NCI-H1417 (cell line): ENCODE measurements around the gene HOXC9.
A peak's percentile ranks its signal among the peaks of the same experiment; 100 is the strongest.

Experiments used
- DNase-seq, 3 experiments: peaks; one replicate each; lab custom pipeline; 2025; lab: John Stamatoyannopoulos, UW

Gene HOXC9

DNA sequence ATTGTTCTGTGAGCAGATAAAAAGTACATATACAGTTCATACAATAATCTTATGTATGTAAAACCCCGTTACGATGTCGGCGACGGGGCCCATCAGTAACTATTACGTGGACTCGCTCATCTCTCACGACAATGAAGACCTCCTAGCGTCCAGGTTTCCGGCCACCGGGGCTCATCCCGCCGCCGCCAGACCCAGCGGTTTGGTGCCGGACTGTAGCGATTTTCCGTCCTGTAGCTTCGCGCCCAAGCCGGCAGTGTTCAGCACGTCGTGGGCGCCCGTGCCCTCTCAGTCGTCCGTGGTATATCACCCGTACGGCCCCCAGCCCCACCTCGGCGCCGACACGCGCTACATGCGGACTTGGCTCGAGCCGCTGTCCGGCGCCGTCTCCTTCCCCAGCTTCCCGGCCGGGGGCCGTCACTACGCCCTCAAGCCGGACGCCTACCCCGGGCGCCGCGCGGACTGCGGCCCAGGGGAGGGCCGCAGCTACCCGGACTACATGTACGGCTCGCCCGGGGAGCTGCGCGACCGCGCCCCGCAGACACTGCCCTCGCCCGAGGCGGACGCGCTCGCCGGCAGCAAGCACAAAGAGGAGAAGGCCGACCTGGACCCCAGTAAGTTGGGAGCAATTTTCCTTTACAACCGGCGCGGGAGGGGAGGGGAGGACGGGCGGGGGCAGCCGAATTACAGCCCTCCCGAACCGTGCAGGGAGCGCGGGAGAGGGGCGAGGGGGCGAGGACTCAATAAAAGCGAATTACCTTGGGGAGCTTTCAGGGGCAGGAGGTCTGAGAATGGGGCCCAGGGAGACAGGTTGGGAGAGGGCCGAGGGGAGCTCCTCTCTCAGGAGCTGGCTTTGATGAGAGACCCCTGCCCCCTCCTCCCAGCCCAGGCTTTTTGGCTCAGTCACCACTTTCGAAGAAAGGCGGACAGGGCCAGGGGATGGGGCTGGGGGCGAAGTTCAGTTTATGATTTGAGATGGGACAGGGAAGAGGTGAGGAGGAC, at the start of gene HOXC9:
Gene HOXC9, plus strand, starts transcription at position 46 of the 999 bp plus-strand sequence. Its CDS starts 28 bp downstream, at position 74.
- peak; percentile 57 to 80 (median 71) for DNase-seq

DNA sequence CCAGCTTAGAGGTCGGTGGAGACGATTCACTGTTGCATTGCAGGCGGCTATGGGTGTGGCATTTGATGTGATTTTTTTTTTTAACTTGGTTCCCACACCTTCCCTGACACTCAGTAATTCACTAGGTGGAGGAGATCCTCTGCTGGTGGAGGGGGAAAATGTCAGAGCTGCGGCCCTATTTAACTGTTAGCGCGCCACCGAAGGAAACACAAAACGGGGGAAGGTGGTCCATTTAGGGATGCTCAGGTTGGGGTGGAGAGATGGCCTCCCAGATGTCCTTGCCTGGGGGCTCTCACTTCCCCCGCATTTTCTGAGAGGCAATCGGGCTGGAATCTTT, 49.6 kb upstream of the HOXC9 start:
- peak; percentile 10 to 82 (median 74) for DNase-seq

DNA sequence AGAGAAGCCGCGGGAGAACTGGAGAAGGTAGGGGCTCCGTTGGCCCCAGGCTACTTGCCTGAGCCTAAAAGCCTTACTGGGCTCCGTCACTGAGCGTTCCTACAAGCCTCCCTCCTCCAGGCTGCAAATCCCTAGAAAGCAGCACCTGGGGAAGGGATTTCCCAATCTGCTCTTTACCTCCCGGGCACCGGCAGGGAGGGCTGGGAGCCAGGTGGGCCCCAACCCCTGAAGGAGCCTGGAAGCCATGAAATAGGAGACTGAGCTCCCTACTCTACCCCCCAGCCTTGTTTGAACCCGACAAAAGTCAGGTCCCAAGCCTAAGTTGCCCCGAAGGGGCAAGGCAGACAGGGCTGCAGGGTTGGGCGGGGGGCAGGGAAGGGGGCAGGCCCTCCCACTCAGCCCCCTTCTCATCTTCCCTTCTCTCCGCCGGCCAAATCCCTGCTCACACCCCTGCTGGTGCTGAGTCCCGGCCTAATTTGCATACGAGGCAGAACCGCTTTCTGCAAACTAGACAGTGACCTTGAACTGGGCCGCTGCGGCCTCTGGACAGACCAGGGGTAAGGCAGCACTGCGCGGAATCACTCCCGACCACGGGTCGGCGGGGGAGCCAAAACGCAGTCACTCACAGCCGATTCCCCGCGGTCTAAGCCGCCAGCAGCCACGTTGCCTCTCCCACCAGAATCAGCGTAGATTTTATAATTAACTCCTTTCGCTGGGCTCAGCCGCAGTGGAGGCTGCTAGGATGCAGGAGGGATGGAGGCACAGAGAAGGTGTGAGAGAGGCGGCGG, 49.0 kb upstream of the HOXC9 start:
- DNase-seq: peak in 2 of 3 experiments; percentile 36 to 50

DNA sequence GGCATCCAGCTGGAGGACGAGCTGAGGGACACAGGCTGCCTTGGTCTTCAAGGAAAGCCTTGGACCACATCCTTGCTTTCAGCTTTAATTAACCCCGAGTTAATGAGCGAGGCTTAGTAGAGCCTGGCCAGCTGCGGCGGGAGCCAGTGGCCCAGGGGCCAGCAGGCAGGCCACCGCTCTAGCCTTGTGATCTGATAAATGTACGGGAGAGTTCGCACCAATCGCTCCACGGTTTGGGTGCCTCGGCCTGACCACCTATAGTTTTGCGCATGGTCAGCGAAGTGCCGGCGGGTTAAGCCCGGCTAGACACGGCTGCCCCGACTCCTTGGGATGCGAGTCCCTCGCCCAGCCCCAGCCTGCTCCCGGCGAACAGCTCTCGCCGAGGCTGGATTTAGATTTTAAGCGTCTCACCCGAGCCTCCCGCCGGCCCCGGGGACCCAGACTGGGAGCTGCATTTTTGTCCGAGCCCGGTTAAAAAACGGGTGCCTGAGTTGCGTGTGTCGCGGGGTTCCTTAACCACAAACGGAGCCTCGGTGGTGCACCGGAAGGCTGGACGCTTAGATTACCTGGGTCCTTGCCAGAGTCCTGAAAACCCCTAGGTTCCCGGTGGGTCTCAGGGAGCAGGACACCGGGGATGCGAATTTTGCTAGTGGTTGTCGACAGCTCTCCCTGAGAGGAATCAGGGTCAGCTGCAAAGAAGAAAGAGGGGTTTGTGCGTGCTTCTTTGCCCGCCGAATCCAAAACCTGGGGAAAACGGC, 48.2 kb upstream of the HOXC9 start:
- no peak for DNase-seq

DNA sequence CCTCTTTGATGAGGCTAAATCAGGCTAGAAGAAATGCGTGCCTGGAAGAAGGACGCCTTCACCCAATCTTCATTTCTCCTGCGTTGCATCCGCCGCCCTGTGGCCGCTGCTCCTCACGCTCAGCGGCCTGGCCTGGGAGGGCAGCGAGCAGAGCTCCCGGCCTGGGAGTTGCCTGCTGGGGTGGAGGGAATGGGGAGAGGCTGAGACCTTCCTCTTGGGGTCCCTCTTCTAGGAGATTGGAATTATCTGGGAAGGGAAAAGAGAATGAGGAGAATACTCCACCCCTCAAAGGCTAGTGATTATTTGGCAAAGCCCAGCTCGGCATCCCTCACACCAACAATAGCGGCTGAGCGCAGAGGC, 47.6 kb upstream of the HOXC9 start:
- DNase-seq: no peak

DNA sequence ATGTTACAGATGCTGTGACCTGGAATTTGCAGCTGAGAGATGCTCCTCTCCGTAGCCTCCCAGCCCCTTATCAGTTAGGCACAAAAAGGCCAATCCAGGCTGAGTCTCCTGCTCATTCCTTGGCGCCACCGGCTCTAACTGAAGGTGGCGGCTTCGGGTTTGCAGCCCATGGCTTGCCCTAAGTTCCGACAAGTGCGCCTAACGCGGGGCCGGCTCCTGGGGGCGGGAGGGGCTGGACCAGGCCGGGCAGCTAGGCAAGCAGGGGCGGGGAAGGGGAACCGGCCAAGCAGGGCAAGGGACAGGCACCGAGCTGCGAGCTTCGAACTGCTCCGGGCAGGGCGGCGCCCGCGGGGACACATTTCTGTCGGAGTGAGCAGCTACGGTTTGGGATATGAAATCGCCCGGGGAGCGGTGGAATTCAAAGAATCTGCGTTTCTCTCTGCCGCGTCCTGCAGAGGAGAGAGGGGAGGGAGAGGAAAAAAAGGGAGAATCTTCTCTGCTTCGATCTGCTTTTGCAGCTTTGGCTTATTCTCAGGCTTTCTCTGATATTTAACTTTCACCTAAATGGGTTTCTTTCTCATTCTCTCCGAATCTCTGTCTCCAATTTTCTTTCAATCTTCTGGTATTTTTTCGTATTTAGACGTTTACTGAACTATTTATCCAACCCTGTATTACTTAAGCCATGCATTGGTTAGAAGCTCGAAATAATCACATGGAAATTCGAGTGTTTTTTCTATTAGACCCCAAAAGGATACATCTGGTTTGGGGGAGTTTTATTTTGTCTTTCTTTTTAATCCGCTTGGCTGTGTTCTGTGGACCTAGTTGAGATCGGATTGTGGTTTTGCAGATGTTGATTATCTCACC, 46.9 kb upstream of the HOXC9 start:
- no peak for DNase-seq

DNA sequence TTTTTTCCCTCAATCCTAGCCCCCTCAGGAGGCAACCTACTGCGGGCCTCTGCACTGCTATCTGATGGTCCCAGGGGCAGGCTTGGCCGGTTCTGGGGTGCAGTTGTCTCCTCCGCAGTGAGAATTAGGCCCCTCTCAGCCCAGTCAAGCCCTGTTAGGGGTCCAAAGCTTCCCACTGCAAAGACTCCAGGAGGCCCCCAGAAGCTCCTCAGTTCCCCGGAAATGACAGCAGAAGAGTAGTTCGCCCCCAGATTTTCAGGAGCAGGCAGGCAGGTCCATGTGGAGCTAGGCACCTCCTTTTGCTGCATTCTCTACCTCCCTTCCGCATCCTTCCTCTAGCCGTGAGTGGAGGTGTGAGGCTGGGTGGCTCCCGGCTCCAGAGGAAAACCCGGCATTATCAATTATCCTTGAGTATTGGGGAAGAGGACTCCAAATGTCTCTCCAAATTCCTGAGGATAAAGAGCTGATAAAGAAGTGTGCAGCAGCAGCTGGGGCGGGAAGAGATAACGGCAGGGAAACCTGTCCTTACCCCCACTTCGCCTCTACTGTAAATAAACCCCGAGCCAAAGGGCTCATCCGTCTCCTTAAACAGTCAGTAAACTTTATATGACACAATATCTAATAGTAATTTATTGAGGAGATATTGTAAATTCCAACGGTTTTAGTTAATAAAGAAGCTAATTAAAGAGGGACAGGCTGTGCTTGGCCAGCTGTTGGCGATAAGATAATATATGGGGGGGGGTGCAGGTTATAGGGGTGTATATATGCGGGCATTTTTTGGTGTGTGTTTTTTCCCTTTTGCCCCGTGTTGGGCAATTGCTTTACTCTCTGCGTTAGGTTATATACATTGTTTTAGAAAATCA, 45.9 kb upstream of the HOXC9 start:
- no peak for DNase-seq

DNA sequence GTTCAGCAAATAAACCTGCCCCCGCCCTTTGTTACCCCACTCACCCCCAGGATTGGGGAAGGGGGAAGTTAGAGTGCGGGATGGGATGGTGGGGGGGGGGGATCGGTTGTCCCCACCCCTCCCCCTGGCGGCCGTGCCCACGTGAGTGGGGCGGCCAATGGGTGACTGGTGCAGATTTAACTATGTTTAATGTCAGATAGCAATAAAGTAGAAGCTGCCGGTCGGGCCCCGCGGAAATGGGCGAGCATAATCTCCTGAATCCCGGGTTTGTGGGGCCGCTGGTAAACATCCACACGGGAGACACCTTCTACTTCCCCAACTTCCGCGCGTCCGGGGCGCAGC, 45.3 kb upstream of the HOXC9 start, which contains the start of gene HOXC12:
Gene HOXC12, plus strand, starts transcription at position 210 of the 342 bp plus-strand sequence. Its CDS starts 27 bp downstream, at position 237.
- peak in 1 of 3 experiments; percentile 39 for DNase-seq

DNA sequence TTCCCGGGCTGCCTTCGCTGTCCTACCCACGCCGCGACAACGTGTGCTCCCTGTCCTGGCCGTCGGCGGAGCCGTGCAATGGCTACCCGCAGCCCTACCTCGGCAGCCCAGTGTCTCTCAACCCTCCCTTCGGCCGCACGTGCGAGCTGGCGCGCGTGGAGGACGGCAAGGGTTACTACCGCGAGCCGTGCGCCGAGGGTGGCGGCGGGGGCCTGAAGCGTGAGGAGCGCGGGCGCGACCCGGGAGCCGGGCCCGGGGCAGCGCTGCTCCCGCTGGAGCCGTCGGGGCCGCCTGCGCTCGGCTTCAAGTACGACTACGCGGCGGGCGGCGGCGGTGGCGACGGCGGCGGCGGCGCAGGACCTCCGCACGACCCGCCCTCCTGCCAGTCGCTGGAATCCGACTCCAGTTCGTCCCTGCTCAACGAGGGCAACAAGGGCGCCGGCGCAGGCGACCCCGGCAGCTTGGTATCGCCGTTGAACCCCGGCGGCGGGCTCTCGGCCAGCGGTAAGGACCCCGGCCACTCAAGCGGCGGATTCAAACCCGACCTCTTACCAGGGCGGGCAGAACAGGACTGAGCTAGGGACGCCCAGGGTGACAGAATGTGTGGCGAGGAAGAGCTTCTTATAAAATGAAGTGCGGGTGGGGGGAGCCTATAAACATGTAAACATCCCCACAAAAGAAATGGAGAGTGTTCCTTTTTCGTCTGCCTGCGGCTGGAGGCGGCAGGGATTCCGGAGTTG, 44.8 kb upstream of the HOXC9 start:
- DNase-seq: peak in 1 of 3 experiments; percentile 39

DNA sequence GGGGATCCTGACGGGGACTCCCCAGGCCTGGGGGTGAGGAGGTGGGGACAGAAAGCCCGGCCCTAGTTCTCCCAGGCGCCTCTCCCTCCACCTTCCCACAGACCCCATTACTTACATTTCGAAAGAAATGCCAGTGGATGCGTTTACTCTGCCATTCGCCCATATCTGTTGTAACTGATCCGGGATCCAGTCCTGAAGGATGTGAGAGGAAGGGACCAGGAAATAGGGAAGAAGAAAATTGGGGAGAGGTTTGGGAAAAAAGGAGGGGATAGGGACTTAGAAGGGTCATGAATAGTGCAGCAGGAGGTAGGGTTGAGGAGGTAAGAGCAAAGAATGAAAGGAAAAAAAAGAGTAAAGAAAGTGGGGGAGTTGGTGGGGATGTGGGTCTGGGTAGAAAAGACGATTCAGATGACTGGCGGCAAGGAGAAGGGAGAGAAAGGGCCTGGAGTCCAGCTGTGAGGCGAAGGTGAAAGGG, 44.1 kb upstream of the HOXC9 start:
- DNase-seq: no peak

DNA sequence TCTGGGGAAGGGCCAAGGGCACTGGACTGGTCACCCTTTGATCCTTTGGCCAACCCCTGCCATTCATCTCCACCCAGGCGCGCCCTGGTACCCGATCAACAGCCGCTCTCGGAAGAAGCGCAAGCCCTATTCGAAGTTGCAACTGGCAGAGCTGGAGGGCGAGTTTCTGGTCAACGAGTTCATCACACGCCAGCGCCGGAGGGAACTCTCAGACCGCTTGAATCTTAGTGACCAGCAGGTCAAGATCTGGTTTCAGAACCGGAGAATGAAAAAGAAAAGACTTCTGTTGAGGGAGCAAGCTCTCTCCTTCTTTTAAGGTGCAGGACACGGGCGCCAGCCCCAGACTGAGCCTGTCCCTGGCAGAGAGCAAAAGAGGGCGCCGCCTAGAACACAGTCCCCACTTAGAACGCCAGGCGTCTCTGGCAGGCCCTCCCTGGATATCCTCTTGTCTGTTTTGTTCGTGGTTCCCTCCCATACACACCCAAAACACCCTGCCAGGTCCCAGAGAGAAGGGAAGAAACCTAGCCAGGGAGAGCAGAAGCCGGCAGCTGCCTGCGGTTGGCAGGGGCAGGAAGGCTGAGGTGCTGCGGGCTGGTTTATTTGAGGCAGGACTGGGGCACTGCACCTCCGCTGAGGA, 43.6 kb upstream of the HOXC9 start:
- no peak for DNase-seq

DNA sequence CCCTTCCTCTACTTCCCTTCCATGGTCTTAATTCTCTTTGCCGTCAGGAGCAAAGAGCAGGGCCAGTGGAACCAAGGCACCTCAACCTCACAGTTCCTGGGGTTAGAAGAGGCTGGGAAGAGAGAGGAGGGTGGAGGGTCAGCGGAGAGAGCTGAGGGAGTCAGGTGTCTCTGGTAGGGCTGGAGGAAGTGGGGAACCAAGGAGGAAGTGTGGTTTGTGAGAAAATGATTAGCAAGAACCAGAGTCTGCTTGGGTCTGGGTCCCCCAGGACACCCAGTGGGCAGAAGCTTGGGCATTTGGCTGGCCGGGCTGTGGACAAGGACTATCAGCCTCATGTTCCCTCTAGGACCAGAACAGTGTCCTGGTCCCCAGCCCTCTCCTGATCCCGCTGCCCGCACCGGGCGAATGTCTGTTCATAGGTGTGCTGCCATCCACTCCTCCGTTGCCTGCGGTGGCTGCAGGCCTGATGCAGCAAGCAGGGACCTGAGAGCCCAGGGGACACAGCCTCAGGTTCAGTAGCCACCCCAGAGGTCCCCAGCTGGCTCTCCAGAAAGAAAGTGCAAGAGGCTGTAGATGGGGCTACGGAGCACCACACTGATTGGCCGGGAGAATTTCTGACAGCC, 42.9 kb upstream of the HOXC9 start:
- no peak for DNase-seq

DNA sequence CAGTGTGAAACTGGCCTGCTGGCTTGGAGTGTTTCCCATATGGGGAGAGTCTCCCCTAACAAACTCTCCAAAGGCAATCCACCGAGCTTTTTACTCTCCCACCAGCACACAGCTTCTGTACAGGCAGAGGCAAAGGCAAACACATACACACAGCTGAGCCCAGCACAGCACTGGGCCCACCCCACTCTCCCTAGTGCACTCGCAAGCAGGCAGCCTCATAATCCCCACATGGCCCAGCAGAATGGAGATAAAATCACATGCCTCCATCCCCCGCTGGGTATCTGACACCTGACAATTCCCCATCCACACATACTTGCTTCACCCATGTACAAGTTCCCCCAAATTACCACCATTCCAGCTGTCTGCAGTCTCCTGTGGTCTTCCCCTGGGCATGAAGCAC, 41.8 kb upstream of the HOXC9 start:
- no peak for DNase-seq

DNA sequence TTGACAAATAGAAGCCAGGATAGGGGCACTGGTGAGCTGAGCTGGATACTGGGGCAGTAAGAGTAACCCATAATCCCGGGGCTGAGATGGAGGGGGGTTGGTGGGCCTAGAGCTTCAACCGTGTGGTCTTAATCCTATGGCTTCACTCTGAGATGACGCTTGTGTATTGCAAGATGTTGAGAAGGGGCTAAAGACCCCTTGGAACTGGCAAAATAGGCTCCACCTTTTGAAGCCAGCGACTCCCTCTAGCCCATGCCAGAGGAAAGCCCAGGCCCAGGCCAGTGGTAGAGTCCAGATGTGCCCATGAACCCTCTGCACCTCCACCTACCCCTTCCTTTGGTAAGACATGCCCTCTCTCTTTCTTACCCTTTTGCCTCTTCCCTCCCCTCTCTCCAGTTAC, 40.6 kb upstream of the HOXC9 start:
- DNase-seq: no peak

DNA sequence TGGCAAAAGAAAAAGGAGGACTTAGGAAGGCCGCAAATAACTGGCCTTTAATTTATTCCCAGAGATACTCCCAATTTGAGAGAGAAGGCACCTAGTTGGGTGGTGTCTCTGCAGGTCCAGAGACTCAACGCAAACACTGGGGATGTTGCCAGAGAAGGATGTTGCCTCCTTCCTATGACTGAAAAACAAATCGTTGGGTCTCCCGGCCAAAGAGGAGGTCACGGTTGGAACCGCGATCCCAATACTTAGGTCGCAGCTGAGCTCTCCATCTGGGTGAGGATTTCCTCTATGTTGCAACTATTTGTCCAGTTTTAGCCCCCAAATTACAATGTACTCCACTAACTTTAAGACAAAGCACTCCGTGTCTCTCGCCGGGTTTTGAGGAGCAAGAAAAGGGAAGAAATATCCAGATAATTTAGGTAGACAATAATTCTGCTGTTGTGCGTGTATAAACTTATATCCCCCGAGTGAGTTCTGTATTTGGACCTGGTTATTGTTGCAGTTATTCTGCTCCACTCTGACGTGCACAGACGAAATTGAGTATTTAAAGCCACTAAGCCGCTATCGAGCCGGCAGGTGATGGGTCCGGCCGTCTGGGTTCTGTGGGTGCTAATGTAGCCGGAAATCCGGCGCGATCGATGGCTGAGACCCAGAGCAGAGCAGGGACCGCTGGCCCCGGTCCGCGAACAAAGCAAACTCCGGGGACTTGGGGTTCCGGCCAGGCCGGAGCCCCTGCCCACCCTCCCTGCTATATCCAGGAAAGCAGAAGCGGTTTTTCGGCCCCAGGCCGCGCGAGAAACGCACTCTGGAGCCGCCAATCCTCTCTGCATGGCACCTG, 39.6 kb upstream of the HOXC9 start:
- no peak for DNase-seq

DNA sequence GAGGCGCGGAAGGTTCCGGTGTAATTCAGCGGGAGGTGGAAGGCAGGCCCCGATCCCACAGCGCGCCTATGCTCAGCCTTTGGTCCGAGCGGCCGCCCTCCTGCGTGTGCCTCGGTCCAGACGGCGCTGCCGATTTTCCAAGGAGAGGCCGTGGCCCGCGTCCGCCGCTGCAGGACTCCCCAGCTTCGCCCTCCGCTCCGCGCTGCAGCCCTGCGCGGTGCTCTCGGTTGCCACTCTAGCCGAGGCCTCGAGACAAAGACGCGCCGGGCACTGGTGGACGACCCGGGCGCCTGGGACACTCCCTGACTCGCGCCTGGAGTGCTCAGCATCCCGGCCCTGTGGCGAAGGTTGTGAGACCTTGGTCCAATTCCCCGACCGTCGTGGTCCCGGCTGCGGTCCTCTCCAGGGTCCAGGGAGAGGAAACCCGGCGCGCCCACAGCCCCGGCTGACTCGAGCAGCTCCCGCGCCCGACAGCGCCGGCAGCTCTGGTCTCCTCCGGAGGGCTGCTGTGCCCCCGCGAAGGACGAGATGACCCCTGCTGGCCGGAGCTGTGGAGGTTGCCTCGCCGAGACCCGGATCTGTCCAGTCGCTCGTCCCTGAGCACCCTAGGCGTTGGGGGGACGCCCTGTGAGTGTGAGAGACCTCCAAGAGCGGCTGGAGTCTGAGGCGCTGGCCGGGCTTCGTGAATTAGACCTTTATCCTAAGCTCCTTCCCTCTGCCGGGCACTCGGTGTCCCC, 38.8 kb upstream of the HOXC9 start:
- no peak for DNase-seq

DNA sequence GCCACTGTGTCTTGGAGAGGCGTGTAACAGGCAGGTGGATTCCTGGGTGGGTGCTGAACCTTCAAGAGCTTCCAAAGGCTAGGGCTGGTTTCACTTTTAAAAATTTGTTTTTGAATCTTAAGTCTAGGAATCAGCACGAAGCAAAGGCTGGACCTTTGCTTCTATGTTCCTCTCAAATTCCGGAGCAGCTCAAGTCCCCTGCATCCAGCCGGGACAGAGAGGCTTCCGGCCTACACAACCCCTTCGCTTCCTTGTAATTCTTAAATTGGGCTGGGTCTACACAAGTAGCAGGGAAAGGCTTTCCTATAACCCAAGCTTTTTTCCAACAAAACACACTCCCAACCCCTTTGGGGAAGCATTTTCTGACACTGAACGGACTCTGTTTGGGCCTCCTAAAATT, 37.0 kb upstream of the HOXC9 start:
- no peak for DNase-seq
